A549 (cell line): Measurements from ENCODE around the gene NMBR.

Experiments used
- CBX2 ChIP-seq: fragments of 200-600 bp; sonication (generic); IDR thresholded peaks from 2 replicates; pipeline ENCODE4 v1.6.1; 2016; ENCODE audit warnings: low read depth, mild to moderate bottlenecking, borderline replicate concordance
- CHD4 ChIP-seq: fragments of 200-600 bp; sonication (generic); IDR thresholded peaks from 2 replicates; pipeline ENCODE4 v1.6.1; 2016; ENCODE audit warnings: antibody characterized with exemption, mild to moderate bottlenecking, borderline replicate concordance
- EHF ChIP-seq: fragments of 250-450 bp; sonication (Bioruptor Pico); IDR thresholded peaks from 2 replicates; pipeline ENCODE4 v1.5.0; 2020; ENCODE audit warnings: mild to moderate bottlenecking
- ELK1 ChIP-seq: fragments of 150-350 bp; IDR thresholded peaks from 2 replicates; pipeline ENCODE4 v1.6.1; 2014; ENCODE audit warnings: low read depth, mild to moderate bottlenecking, low read length
- EP300 ChIP-seq, 2 experiments: fragments of >200 bp; sonication (Bioruptor Twin); formaldehyde crosslinking; IDR thresholded peaks; 2 replicates in 1 of 2; 3 replicates in 1 of 2; pipeline ENCODE4 v1.6.1; 2016 to 2017
- FOSL2 ChIP-seq, 2 experiments: fragments of 450-650 bp in 1 of 2; fragments of >200 bp in 1 of 2; sonication (Bioruptor Twin) in 1 of 2; formaldehyde crosslinking; IDR thresholded peaks; 2 replicates each; pipeline versions ENCODE4 v1.5.0 to v1.6.1; 2016 to 2020; ENCODE audit warnings: mild to moderate bottlenecking in 1 of 2, moderate library complexity in 1 of 2
- FOXS1 ChIP-seq: fragments of 250-450 bp; sonication (Bioruptor Pico); IDR thresholded peaks from 2 replicates; pipeline ENCODE4 v1.5.0; 2020; ENCODE audit warnings: mild to moderate bottlenecking, moderate library complexity
- JUN ChIP-seq, 2 experiments: fragments of >200 bp; sonication (Bioruptor Twin); formaldehyde crosslinking; IDR thresholded peaks; 2 replicates in 1 of 2; 3 replicates in 1 of 2; pipeline ENCODE4 v1.6.1; 2016 to 2017
- MAFK ChIP-seq: fragments of 450-650 bp; IDR thresholded peaks from 2 replicates; pipeline ENCODE4 v1.6.1; 2014; ENCODE audit not compliant: partially characterized antibody
- MYC ChIP-seq: IDR thresholded peaks from 2 replicates; pipeline ENCODE4 v1.6.1; 2012; ENCODE audit warnings: mild to moderate bottlenecking, inconsistent platforms, low read length, improper control_type of control experiment, borderline replicate concordance
- NR3C1 ChIP-seq: fragments of >200 bp; sonication (Bioruptor Twin); formaldehyde crosslinking; IDR thresholded peaks from 3 replicates; pipeline ENCODE4 v1.6.1; 2017
- POLR2AphosphoS2 ChIP-seq: conservative IDR thresholded peaks from 2 replicates; pipeline ENCODE4 v1.6.1; 2012; ENCODE audit warnings: low read length, improper control_type of control experiment, inconsistent platforms
- ZSCAN20 ChIP-seq: fragments of 250-450 bp; sonication (Bioruptor Pico); IDR thresholded peaks from 2 replicates; pipeline ENCODE4 v1.8.0; 2022; ENCODE audit warnings: mild to moderate bottlenecking, moderate library complexity
- TF ChIP-seq, protein P1 (sequence below): fragments of >200 bp; sonication (Bioruptor Twin); formaldehyde crosslinking; IDR thresholded peaks from 3 replicates; pipeline ENCODE4 v1.5.1; 2016

DNA sequence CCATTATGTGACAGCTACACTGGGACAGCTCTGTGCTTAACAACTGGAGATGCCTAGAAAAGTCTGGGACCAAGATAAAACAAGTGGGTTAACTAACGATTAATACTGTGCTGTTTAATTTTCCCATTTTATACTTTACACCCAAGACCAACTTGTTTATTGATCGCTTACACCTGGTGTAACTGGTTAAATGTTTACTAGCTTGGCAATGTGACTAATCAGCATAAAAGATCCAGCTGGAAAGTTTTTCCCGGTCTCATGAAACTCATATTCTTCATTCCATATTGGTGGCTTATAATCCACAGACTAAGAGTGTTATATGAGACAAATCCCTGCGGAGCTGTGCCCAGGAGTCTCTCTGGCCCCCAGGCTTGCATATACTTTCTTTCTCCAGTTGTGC, 115.9 kb downstream of the NMBR start:
- TF ChIP-seq ELK1 (no peak), EP300 (IDR thresholded peaks at IDR 0.05) (no peak), CBX2 (no peak), POLR2AphosphoS2 (no peak), CHD4 (no peak), MYC (no peak), EHF (no peak), FOXS1 (CRISPR knock-in tag) (no peak), JUN (IDR thresholded peaks at IDR 0.05) (no peak), MAFK (no peak), ZSCAN20 (CRISPR knock-in tag) (no peak), FOSL2 (IDR thresholded peaks at IDR 0.05) (no peak), FOSL2 (CRISPR knock-in tag; IDR thresholded peaks at IDR 0.05) (no peak), NR3C1 (no peak)
- TF ChIP-seq, protein P1, sequence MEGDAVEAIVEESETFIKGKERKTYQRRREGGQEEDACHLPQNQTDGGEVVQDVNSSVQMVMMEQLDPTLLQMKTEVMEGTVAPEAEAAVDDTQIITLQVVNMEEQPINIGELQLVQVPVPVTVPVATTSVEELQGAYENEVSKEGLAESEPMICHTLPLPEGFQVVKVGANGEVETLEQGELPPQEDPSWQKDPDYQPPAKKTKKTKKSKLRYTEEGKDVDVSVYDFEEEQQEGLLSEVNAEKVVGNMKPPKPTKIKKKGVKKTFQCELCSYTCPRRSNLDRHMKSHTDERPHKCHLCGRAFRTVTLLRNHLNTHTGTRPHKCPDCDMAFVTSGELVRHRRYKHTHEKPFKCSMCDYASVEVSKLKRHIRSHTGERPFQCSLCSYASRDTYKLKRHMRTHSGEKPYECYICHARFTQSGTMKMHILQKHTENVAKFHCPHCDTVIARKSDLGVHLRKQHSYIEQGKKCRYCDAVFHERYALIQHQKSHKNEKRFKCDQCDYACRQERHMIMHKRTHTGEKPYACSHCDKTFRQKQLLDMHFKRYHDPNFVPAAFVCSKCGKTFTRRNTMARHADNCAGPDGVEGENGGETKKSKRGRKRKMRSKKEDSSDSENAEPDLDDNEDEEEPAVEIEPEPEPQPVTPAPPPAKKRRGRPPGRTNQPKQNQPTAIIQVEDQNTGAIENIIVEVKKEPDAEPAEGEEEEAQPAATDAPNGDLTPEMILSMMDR = no peak
